HG03139 (cell line): ENCODE measurements around the gene RBCK1.

Experiments used
- ATAC-seq: cut with Tn5 transposase; IDR thresholded peaks from one replicate; pipeline ENCODE4 v1.9.1; 2021; ENCODE audit not compliant: unreplicated experiment

RBCK1 gene

GRCh38 chr20:397432-398237 is 10.5 kb upstream of the RBCK1 start:
- no peak for ATAC-seq

- no peak for ATAC-seq
These were observed 8.9 kb upstream of the RBCK1 start for GRCh38 chr20:399182-399707.

DNA sequence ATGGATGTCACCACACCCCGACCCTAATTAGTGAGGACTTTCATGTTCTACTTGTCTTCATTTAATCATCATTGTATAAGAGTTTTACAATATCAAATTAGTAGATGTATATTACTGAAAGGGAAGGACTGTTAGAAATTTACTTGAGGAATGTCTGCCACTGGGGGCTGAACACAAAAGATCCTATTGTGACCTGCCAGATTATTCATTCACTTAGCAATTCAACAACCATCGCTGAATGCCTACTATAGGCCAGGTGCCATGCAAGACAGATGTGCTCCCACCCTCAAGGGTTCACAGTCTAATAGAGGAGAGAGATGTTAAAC is 8.0 kb upstream of the RBCK1 start:
- ATAC-seq = no peak

DNA sequence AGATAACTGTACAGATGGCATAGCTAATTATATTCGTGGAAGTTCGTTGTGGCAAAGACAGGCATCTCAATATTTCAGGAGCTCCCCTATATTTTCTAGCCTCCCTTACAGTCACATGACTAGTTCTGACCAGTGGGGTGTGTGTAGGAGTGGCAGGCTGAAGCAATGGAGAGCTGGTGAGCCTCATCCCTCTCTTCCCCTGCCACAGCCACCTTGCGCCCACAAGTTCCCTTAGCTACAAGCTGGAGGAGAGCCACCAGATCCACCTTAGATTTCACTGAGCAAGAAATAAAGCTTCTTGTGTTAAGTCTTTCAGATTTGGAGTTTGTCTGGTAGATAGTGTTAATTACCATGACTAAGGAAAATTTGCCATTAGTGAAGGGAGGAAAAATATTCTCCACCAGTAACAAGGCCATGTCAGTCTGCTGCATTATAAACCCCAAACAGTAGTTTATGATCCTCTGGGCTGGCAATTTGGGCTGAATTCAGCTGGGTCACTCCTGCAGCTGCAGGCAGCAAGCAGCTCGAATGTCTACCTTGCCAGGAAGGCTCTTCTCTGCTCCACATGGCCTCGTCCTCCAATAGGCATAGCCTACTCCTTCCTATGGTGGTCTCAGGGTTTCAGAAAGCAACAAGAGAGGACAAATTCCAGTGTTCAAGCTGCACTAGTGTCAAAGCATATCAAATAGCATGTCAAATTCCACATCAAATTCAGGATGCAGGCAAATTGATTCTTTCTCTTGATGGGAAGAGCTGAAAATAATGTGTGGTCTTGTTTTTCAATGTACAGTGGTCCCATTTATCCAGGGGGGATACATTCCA is 7.4 kb upstream of the RBCK1 start:
- ATAC-seq = no peak

- no peak for ATAC-seq
These were observed 6.2 kb upstream of the RBCK1 start for GRCh38 chr20:401682-402495.

- no peak for ATAC-seq
These were observed 5.6 kb upstream of the RBCK1 start for GRCh38 chr20:402496-402885.

GRCh38 chr20:402898-403581 is 5.1 kb upstream of the RBCK1 start:
- ATAC-seq = no peak

- ATAC-seq = no peak
These were observed 4.5 kb upstream of the RBCK1 start for GRCh38 chr20:403582-403957.

- no peak for ATAC-seq
These were observed 4.0 kb upstream of the RBCK1 start for GRCh38 chr20:404088-404487.

DNA sequence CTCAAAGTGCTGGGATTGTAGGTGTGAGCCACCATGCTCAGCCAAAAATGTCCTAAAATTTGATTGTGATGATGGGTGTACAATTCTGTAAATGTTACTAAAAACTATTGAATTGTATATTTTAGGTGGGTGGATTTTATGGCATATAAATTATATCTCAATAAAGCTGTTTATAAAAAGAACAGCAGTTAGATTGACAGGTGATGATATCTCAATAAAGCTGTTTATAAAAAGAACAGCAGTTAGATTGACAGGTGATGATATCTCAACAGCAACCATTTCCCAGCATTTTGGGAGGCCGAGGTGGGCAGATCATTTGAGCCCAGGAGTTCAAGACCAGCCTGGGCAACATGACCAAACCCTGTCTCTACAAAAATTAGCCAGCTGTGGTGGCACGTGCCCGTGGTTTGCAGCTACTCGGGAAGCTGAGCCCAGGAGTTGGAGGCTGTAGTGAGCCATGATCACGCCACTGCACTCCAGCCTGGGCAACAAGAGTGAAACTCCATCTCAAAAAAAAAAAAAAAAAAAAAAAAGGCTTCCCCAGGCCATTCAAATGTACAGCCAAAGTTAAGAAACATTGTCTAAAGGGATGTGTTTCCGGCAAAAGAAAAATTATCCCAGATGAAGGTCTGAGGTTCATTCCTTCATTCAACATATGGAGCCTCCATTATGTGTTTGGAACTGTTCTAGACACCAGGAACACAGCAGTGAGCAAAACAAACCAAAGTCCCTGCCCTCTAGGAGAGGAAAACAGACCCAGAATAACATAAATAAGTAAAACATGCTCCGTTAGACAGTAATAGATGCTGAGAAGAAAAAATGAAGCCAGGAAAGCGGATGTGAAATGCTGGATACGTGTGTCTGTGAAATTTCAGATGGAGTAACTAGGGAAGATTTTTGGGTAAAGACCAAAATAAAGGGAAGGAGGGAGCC is 1.6 kb upstream of the RBCK1 start:
- no peak for ATAC-seq

DNA sequence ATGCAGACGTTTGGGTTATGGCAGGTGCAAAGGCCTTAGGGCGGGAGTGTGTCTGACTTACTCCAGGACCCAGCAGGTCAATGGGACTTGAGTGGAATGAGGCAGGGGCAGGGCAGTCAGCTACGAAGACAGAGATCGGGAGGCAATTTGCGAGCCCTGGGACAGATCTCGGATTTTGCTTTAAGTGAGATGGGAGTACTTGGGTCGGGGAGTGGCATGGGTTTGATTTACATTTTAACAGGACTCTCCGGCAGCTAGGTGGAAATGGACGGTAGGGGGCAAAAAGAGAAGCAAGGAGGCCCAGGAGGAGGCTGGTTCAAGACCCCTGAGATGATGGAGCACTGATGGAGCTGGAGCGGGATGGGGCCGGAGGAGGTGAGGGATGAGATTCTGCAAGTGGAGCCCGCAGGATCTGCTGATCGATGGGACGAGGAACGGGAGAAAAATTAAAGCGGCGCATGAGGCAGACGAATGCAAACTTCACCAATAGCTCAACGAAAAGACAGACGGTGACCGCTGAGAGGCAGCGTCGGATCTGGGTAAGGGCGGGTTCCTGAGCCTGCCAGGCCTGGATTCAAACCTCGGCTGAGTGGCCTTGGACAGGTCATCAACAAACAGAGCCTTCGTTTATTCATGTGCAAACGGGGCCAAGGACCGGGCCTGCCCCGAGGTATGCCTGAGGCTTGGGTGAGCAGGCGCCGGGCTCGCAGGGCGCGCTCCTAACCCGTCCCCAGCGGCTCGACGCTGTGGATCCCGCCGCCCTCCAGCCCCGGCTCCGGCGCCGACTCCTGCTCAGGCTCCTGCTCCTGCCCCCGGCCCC is 756 bp upstream of the RBCK1 start:
- ATAC-seq = peak; percentile 49

- ATAC-seq = peak; percentile 17
These were observed 971 bp downstream of the RBCK1 start for GRCh38 chr20:408843-409696.

DNA sequence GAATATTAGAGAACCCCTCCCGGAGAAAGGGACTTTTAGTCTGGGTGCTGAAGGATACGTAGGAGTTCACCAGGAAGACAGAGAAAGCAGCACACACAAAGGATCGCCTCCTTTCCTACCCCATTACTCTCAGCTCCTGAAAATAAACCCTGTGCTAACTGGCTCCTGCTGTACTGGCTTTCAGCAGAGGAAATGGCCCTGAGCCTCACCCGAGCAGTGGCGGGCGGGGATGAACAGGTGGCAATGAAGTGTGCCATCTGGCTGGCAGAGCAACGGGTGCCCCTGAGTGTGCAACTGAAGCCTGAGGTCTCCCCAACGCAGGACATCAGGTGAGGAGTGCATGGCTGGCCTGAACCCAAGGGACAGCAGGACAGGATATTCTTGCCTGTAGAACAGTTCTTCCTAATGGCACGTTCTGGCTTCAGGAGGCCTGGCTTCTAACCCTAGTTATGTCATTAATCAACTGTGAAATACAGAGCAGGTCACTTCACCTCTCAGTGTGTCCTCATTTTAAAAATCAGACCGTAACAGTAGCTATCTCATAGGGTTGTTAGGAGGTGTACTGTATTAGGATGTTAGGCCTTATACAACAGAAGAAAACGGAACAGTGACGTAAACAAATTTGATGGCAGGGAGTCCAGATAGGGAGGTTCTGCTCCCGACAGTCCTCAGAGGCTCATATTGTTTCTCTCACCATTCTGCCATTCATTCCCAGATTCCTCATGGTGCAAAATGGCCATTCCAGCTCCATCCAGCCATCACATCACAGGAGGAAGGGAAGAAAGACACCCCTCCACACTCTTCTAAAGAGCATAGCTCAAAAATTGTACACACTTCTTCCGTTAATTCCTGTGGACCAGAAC is 1.8 kb downstream of the RBCK1 start:
- no peak for ATAC-seq

DNA sequence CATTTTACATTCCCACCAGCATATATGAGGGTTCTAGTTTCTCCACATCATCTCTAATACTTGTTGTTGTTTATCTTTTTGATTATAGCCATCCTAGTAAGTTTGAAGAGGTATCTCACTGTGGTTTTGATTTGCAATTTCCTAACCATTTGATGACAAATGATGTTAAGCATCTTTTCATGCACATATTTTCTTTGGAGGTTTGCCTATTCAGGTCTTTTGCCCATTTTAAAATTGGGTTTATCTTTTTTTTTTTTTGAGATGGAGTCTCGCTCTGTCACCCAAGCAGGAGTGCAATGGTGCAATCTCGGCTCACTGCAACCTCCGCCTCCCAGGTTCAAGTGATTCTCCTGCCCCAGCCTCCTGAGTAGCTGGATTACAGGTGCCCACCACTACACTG is 4.0 kb downstream of the RBCK1 start:
- no peak for ATAC-seq

DNA sequence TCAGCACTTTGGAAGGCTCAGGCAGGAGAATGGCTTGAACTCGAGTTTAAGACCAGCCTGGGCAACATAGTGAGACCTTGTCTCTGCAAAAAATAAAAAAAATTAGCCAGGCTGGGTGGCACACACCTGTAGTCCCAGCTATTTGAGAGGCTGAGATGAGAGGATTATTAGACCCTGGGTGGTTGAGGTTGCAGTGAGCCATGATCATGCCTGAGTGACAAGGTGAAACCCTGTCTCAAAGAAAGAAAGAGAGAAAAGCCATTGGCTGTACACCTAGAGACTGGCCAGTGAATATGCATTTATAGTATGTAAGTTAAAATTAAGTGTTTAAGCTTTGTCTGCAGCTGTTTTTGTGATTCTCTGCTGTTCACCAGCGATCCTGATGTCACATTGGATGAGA is 6.1 kb downstream of the RBCK1 start:
- ATAC-seq = no peak

DNA sequence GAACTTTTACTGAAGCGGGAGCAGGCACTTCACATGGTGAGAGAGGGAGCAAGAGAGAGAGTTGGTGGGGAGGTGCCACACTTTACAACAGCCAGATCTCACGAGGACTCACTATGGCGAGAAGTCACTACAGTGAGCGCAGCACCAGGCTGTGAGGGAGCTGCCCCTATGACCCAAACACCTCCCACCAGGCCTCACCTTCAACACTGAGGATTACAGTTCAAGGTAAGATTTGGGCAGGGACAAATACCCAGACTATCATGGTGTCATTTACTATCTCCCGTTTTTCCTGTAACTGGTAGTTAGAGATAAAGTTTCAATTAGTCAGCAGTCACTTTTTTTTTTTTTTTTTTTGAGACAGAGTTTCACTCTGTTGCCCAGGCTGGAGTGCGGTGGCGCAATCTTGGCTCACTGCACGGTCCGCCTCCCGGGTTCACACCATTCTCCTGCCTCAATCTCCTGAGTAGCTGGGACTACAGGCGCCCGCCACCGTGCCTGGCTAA is 7.8 kb downstream of the RBCK1 start:
- no peak for ATAC-seq
